Measurements from ENCODE around the gene TEX19. TPM values are rescaled to one million over a fixed set of nuclear protein-coding genes. Genes with fewer than 3 reads are reported as not detected.
A peak's percentile ranks its signal among the peaks of the same experiment; 100 is the strongest.

TEX19 gene
- total and polyA plus RNA-seq, 9 of the 15 experiments (the other 6 are each of a cell fraction or from before 2014, with no cell fraction given): 0.10 to 4.9 (median 1.9) TPM

DNA sequence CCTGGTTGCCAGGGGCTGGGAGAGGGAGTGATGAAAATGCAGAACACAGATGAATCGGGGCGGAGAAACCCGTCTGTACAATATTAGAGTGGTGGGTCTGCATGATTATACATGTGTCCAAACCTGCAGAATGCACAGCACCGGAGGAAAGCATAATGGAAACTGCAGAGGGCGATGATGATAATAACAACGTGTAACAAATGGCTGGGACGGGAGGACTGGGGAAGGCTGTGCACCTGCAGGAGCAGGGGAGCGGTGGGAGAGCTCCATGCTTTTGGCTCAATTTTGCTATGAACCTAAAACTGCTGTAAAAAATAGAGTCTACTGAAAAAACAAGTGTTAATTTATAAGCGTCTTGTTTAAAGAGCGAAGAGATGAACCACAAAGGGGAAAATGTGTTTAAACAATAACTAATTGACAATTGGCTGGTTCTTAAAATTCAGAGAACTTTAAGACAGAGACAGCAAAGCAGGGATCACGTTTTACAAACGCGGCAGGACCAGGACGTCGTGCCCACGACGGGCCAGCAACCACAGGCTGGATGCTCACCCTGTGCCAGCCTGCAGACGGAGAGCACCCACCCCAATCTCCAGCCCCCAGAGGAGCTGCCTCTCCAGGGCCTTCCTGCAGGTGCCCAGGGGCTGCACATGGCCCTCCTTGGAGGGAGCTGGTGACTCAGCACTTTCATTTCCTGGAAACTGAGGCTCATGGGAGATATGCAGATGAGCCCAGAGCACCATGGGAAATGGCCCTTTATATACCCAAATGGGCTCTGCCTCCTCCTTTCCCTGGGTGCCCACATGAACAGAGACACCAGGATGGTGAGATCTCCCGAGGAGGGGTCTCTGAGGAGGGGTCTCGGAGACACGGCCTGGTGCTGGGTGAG, at the start of gene TEX19 (continued):
- TF ChIP-seq NFXL1 (CRISPR knock-in tag; IDR thresholded peaks at IDR 0.05) (no peak), CBX1 (IDR thresholded peaks at IDR 0.05; ENCODE audit: low read depth) (no peak), RFX7 (CRISPR knock-in tag; IDR thresholded peaks at IDR 0.05) (no peak), CXXC5 (CRISPR knock-in tag; IDR thresholded peaks at IDR 0.05) (no peak), MCM3 (IDR thresholded peaks at IDR 0.05) (no peak), CBFB (CRISPR knock-in tag; IDR thresholded peaks at IDR 0.05) (no peak), SMAD2 (IDR thresholded peaks at IDR 0.05; ENCODE audit: low read depth, low read length) (no peak), ZNF431 (CRISPR knock-in tag; IDR thresholded peaks at IDR 0.05) (peak; percentile 83), SNRNP70 (optimal IDR thresholded peaks at IDR 0.05; ENCODE audit: low read depth, low read length) (no peak), SMARCE1 (IDR thresholded peaks at IDR 0.05) (no peak), NFYB (IDR thresholded peaks at IDR 0.05; ENCODE audit: extremely low read depth, insufficient read length) (no peak), HNRNPLL (IDR thresholded peaks at IDR 0.05; ENCODE audit: low read depth, low read length, poor library complexity, severe bottlenecking) (no peak), ZFP1 (CRISPR knock-in tag; IDR thresholded peaks at IDR 0.05) (no peak), FOXA1 (IDR thresholded peaks at IDR 0.05; ENCODE audit: borderline replicate concordance) (no peak), RAD51 (IDR thresholded peaks at IDR 0.05; ENCODE audit: borderline replicate concordance, low read depth) (no peak), PHF21A (IDR thresholded peaks at IDR 0.05; ENCODE audit: borderline replicate concordance, low read depth) (no peak)
- TF ChIP-seq, protein P1, sequence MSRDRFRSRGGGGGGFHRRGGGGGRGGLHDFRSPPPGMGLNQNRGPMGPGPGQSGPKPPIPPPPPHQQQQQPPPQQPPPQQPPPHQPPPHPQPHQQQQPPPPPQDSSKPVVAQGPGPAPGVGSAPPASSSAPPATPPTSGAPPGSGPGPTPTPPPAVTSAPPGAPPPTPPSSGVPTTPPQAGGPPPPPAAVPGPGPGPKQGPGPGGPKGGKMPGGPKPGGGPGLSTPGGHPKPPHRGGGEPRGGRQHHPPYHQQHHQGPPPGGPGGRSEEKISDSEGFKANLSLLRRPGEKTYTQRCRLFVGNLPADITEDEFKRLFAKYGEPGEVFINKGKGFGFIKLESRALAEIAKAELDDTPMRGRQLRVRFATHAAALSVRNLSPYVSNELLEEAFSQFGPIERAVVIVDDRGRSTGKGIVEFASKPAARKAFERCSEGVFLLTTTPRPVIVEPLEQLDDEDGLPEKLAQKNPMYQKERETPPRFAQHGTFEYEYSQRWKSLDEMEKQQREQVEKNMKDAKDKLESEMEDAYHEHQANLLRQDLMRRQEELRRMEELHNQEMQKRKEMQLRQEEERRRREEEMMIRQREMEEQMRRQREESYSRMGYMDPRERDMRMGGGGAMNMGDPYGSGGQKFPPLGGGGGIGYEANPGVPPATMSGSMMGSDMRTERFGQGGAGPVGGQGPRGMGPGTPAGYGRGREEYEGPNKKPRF (IDR thresholded peaks at IDR 0.05; ENCODE audit: low read depth, low read length): no peak
- TF ChIP-seq, protein P2, sequence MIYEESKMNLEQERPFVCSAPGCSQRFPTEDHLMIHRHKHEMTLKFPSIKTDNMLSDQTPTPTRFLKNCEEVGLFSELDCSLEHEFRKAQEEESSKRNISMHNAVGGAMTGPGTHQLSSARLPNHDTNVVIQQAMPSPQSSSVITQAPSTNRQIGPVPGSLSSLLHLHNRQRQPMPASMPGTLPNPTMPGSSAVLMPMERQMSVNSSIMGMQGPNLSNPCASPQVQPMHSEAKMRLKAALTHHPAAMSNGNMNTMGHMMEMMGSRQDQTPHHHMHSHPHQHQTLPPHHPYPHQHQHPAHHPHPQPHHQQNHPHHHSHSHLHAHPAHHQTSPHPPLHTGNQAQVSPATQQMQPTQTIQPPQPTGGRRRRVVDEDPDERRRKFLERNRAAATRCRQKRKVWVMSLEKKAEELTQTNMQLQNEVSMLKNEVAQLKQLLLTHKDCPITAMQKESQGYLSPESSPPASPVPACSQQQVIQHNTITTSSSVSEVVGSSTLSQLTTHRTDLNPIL (CRISPR knock-in tag; IDR thresholded peaks at IDR 0.05): no peak
- TF ChIP-seq, protein P3, sequence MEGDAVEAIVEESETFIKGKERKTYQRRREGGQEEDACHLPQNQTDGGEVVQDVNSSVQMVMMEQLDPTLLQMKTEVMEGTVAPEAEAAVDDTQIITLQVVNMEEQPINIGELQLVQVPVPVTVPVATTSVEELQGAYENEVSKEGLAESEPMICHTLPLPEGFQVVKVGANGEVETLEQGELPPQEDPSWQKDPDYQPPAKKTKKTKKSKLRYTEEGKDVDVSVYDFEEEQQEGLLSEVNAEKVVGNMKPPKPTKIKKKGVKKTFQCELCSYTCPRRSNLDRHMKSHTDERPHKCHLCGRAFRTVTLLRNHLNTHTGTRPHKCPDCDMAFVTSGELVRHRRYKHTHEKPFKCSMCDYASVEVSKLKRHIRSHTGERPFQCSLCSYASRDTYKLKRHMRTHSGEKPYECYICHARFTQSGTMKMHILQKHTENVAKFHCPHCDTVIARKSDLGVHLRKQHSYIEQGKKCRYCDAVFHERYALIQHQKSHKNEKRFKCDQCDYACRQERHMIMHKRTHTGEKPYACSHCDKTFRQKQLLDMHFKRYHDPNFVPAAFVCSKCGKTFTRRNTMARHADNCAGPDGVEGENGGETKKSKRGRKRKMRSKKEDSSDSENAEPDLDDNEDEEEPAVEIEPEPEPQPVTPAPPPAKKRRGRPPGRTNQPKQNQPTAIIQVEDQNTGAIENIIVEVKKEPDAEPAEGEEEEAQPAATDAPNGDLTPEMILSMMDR (IDR thresholded peaks at IDR 0.05 in 2 of 3, conservative IDR thresholded peaks at IDR 0.05 in 1 of 3; ENCODE audit: insufficient read depth in 2 of 3, low read depth in 1 of 3, low read length in 3 of 3): peak in 2 of 3 experiments; percentile 14 to 35; a peak in 3 of 6 replicates
- TF ChIP-seq, protein P4, sequence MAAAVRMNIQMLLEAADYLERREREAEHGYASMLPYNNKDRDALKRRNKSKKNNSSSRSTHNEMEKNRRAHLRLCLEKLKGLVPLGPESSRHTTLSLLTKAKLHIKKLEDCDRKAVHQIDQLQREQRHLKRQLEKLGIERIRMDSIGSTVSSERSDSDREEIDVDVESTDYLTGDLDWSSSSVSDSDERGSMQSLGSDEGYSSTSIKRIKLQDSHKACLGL (CRISPR knock-in tag; IDR thresholded peaks at IDR 0.05; ENCODE audit: borderline replicate concordance, poor library complexity, severe bottlenecking): no peak
- TF ChIP-seq, protein P5, sequence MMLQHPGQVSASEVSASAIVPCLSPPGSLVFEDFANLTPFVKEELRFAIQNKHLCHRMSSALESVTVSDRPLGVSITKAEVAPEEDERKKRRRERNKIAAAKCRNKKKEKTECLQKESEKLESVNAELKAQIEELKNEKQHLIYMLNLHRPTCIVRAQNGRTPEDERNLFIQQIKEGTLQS (IDR thresholded peaks at IDR 0.05): peak; percentile 35; the same call in 1 of the 2 replicates
- TF ChIP-seq, protein P5 (CRISPR knock-in tag; conservative IDR thresholded peaks at IDR 0.05): peak; percentile 63; the same call in 1 of the 2 replicates
